Esophagus mucosa (tissue), 1 donor: ENCODE results near the gene TMCC3. TPM values are rescaled to one million over a fixed set of nuclear protein-coding genes. Genes with fewer than 3 reads are reported as not detected.

Source experiments
- ATAC-seq: fragments of 200-7000 bp; cut with Tn5 transposase; one replicate; pipeline ENCODE4 v1.9.1; 2020
- total RNA-seq: library from RNA; stranded (reverse); gene quantifications from one replicate; pipeline ENCODE4 v1.2.4, GENCODE V29; 2023
- donor health status: DM: yes; HTN: yes; CAD: no.

The TMCC3 gene
- total RNA-seq, 1 donor from 2014 or later, result 7.3 TPM

DNA sequence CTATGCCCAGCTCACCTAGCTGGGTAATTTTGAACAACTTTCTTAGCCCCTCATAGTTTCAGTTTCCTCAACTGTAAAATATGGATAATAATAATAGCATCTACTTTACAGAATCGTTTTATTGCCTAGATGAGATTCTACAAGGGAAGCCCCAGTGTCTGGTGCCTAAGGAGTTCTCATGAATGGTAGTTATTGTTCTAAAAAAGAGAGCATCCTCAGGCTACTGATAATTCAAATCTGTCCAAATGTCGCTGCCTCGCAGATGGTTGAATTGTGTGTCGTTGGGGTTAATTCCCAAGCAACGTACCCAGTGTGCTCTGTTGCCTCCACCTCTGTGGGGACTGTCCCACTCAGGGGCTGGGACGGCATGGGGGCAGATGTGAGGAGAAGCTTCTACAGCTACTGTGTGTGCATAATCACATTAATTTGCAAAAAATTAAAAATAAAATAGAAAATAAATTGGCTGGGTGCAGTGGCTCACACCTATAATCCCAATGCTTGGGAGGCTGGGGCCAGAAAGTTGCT, 119.1 kb downstream of the TMCC3 start:
- no peak for ATAC-seq

DNA sequence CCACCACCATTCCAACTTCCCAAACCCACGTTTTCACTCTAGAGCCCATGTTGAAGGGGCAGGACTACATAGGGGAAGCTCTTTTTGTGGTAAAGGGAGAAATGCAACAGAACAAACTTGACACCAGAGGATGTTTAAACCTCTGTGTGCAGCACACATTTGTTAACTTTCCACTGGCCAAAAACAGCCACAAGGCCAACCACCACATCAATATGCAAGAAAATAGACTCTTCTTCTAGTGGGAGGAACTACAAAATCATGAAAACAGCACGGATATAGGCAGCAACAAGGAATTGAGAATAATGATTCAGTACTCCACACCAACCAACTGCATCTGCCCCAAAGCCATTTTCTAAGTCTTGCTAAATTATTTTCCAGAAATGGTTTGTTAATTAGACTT, 124.4 kb downstream of the TMCC3 start:
- no peak for ATAC-seq

Other genes starting within 250 kb of the TMCC3 start
- 11.3 TPM for gene CEP83, start 190.7 kb downstream of the TMCC3 start, total RNA-seq